Measurements from ENCODE around the gene FAM163B.

GRCh38 chr9:133640160-133640559, 31.0 kb upstream of the FAM163B start:
- TF ChIP-seq, protein P1, sequence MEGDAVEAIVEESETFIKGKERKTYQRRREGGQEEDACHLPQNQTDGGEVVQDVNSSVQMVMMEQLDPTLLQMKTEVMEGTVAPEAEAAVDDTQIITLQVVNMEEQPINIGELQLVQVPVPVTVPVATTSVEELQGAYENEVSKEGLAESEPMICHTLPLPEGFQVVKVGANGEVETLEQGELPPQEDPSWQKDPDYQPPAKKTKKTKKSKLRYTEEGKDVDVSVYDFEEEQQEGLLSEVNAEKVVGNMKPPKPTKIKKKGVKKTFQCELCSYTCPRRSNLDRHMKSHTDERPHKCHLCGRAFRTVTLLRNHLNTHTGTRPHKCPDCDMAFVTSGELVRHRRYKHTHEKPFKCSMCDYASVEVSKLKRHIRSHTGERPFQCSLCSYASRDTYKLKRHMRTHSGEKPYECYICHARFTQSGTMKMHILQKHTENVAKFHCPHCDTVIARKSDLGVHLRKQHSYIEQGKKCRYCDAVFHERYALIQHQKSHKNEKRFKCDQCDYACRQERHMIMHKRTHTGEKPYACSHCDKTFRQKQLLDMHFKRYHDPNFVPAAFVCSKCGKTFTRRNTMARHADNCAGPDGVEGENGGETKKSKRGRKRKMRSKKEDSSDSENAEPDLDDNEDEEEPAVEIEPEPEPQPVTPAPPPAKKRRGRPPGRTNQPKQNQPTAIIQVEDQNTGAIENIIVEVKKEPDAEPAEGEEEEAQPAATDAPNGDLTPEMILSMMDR (IDR thresholded peaks at IDR 0.05) = no peak
- TF ChIP-seq POLR2A (IDR thresholded peaks at IDR 0.05) = no peak
